Dedifferentiated amniotic fluid mesenchymal stem cell (primary cell): ENCODE measurements around the gene SART3.
A peak's percentile ranks its signal among the peaks of the same experiment; 100 is the strongest.
"Not testable (repeated sequence)": the region's sequence is repeated elsewhere in the genome, so short reads cannot be mapped to it uniquely, and the experiment has no call there.

Source experiments
- DNase-seq: peaks from one replicate; pipeline ENCODE4 v3.0.0-alpha.2; 2016; ENCODE audit errors: extremely low spot score

The SART3 gene

DNA sequence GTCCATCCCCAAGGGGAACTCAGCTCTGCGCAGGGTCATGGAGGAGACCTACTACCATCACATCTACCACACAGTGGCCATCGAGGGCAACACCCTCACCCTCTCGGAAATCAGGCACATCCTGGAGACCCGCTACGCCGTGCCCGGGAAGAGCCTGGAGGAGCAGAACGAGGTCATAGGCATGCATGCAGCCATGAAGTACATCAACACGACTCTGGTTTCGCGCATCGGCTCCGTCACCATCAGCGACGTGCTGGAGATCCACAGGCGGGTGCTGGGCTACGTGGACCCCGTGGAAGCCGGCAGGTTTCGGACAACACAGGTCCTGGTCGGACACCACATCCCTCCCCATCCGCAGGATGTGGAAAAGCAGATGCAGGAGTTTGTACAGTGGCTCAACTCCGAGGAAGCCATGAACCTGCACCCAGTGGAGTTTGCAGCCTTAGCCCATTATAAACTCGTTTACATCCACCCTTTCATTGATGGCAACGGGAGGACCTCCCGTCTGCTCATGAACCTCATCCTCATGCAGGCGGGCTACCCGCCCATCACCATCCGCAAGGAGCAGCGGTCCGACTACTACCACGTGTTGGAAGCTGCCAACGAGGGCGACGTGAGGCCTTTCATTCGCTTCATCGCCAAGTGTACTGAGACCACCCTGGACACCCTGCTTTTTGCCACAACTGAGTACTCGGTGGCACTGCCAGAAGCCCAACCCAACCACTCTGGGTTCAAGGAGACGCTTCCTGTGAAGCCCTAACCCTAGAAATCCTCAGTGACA lies 42.1 kb downstream of the SART3 start:
- no peak for DNase-seq

DNA sequence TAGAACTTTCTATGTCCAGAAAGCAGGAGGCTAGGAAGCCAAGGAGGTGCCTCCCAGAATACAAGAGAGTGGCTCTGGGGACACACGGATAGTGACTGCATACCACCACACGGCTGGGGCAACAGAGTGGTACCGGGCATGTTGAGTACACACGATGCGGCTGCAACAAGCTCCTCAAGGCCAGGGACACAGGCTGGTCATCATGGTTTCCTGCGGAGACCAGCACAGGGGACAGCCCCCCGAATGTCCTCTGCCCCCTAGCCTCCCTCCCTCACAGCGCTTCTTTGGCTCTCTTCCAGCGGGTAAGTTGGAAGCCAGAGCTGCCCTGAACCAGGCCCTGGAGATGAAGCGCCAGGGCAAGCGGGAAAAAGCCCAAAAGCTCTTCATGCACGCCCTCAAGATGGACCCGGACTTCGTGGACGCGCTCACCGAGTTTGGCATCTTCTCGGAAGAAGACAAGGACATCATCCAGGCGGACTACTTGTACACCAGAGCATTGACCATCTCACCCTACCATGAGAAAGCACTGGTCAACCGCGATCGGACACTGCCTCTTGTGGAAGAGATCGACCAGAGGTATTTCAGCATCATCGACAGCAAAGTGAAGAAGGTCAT lies 42.8 kb downstream of the SART3 start:
- no peak for DNase-seq

DNA sequence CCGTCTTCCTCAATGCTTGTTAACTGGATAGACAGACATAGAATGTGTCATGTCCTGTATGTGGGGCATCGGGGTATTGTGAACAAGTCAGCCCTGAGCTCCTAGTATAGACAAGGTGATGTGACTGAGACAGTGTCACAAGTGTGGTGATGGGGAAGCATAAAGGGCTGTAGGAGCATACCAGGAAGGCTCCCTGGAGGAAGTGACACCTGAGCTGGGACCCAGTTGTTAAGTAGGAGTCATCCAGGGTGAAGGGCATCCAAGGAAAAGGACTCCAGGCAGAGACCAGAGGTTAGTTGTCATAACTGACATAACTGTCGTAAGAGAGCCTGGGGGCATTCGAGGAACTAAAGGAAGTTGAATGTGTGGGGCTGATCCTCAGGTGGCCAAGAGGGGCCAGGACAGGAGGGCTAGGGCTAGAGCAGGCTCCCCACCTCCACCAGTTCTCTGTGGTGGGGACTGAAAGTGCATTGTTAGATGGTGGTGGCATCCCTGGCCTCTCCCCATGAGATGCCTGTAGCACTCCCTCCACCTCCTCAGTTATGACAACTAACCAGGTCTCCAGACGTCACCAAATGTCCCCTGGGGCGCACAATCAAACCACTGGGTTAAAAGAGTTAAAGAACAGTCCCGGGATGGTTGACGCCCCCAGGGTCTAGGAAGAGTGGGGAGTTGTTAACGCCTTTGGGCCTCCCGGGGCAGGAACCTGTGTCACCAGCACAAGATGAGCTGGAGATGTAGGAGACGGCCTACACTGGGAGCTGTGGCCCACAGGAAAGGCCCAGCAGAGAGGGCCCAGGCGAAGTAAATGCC lies 43.5 kb downstream of the SART3 start:
- DNase-seq: no peak

DNA sequence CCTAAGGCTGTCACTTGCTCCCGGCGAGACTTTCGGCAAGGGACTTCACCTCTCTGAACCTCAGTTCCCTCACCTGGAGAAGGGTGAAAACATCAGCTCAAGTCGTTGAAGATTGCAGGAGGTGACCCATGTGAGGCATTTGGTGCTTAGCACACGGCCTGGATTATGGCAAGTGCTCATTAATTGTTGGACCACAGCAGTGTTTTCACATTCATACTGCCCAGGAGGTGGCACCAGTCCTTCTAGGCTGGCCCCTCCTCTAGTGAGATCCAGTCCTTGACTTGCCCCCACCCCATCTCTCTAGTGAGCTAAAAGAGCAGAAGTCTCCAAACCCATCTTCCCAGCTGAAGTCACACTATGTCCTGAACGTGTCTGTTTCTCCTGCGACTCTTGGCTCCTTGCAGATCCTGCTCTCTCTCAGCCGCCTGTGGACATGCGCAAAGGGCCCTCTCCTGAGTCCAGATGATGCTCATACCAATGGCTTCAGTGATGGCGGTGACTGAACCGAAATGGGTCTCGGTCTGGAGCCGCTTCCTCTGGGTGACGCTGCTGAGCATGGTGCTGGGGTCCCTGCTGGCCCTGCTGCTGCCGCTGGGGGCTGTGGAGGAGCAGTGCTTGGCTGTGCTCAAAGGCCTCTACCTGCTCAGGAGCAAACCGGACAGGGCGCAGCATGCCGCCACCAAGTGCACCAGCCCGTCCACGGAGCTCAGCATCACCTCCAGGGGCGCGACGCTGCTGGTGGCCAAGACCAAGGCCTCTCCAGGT lies 44.3 kb downstream of the SART3 start:
- DNase-seq: no peak

DNA sequence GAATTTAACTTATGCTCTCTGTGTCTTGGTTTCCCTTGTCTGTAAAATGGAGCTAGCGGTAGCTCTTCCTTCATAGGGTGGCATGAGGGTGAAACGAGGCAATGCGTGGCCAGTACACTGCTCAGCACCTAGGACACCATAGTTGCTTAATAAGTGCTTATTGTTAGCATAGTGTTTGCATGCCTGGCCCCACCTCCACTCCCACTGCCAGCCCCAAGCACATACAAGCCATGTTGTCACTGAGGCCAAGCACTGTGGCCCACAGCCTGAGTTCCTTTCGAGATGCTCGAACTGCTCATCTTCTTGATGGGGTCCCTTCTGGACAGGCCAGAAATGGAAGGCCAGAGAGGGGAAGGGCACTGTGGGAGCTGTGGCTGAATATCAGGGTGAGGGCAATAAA lies 45.1 kb downstream of the SART3 start:
- no peak for DNase-seq

DNA sequence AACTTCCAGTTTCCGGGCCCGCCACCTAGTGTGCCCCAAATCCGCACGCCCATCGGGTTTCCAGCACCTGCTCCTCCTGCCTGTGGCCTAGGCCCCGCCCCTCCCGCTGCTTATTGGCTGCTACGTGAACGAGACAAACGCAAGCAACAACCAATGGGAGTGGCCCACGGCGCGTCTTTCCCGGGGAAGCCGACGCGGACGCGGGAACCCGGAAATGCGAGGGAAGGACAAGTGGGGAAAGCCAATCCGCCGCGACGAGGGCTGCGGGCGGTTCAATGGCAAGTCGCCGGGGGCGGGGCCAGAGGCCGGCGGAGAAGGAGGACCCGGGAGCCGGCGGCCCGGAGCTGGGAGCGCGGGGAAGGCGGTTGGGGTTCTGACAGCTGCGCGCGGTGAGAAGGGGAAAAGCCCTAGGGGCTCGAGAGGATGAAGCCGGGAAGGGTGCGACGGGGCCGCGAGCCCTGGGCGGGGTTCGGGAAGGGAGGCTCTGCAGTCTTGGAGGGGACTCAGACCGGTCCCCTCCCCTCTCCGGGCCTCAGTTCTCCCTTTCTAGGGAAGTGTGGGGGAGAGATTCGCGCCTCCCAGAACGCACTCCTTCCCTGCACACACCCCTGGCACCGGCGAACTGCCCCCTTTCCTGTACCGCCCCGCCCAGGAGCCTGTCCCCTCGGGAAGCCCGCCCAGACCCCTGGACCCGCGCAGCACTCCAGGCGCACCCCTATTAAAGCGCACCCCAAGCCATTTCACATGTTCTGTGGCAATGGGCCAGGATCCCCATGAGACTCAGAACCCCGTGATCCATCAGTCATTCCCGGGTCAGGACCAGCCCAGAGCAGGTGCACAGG lies 45.8 kb downstream of the SART3 start, which contains the start of gene FICD:
FICD (plus strand) TSS at position 305 of the 842 bp plus-strand sequence. CDS start 1,696 bp downstream, outside the sequence.
- peak; percentile 98 for DNase-seq

DNA sequence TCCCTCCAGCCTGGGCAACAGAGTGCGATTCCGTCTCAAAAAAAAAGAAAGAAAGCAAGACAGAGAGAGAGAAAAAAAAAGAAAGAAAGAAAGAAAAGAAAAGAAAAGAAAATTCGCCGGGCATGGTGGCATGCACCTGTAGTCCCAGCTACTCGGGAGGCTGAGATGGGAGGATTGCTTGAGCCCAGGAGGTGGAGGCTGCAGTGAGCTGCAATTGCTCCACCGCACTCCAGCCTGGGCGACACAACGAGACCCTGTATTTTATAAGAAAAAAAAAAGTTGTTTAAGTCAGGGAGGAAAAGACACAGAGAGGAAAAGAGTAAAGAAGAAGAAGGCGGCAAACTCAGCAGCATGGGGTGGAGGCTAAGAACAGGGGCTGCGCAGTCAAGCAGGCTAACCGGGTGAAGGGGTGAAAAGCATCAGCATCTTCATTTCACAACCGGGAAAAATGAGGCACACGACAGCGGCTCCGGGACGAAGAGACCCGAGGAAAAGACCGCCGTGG lies 46.5 kb downstream of the SART3 start:
- DNase-seq: no peak

DNA sequence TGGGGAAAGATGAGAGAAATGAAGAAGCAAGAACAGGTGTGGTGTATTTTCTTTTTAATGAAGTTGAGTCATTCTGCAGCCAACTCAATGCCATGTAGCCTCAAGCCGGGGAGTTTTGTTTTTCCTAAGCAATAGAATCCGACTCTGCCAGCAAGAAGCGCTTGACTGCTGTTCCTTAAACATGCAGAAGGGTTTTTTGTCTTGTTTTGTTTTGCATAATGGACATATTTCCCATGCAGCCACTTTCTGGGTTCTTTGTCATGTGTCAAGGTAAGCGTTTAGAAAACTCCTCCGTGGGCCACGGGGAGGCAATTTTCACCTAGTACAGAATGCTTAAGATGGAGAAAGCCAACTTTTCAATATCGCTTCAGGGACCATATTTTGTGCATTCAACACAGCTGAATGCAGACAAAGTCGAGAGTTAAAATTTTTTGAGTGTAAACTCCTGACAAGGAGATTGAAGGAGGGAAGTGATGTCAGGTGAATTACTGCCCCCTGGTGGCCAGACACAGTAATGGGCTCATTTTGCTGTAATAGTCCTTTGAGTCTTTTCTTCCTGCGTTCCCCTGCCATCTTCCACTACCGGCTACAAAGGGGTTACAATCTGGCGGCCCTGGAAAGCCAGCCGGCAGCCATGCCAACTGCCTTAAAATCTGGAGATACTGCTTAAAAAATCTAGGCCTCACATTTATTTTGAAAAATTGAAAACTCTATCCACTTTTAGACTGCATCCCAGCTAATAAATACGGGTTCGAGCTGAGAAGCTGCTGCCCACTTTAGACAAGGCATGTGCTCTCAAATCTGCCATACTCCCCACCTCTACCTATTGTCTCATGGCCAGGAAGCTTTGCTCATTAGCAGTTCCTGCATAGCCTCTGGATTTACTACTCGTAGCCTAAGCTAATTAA lies 49.1 kb downstream of the SART3 start:
- DNase-seq: peak; percentile 74

DNA sequence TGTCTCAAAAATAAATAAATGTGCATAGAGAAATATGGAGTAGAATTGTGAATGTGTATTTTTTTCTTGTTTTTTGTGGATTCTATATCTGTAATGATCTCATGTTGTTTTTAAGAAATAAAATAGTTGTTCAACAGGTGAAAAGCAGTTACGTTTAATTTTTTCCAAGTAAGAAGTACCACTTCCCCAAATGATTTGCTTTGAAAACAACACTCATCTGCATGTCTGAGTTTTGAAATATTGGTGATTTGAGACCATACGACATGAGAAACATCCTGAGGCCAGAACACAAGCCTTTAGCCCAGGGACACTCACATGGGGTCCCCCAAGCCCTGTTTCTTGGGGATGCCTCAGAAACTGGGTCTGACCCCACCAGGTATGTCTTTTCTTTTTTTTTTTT lies 50.1 kb downstream of the SART3 start:
- no peak for DNase-seq

DNA sequence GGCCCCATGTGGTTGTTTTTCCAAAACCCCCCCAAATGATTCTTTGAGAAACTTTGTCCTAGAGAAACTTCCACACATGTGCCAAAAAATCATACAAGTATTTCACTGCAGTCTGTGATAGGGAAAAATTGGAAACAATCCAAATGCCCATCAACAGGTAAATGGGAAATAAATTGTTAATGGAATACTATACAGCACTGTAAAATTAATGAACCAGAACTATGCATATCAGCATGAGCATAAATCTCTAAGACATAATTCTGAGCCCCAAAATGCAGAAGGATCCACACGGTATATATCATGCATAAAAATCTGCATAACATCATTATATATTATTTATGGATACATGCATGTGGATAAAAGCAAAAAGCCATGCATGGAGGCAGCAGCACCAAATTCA lies 51.2 kb downstream of the SART3 start:
- no peak for DNase-seq

DNA sequence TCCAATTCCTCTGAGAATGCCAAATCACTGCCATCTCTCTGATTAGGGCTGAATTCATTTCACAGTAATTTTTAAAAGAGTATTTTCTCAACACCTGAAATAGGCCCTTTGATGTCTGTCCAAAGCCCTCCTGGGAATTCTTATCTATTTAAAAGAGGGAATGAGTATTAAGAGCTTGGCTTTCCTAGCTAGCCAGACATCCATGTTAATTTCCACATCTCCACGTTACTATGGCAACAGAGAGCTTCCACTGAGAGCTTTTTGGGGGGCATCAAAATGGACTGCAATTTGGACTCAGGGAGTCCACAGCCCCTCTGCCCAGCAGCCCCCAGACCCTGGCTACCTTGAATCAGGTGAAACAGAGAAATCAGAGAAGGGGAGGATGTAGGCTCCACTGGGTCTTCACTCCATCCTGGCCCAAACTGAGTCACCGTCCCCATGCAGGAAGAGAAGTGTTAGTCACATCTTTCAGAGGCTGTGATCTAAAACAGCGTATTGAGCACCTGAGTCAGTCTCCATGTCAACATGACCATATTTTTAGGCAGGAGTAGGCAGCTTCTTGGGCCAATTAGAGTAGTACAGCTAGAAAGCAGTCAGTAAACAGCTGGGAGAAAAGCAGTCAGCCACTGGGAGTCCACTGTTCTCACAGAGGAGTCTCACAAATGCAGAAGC lies 52.9 kb downstream of the SART3 start:
- DNase-seq: no peak

DNA sequence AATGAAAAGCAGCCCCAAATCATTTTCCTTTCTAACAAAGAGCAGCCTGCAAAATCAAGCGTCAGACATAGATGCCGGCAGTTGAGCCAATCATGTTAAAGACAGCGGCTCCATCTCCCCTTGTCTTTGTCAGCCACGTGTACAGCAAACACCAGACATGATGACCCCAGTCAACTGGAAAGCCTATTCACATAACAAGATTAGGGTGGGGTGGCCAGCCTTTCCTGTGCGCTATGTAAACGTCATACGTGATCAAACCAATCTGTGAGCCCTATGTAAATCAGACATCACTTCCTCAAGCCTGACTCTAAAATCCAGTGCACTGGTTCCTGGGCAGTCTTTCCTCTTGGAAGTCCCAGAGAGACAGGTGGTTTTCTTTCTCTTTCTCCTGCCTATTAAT lies 55.8 kb downstream of the SART3 start:
- no peak for DNase-seq

DNA sequence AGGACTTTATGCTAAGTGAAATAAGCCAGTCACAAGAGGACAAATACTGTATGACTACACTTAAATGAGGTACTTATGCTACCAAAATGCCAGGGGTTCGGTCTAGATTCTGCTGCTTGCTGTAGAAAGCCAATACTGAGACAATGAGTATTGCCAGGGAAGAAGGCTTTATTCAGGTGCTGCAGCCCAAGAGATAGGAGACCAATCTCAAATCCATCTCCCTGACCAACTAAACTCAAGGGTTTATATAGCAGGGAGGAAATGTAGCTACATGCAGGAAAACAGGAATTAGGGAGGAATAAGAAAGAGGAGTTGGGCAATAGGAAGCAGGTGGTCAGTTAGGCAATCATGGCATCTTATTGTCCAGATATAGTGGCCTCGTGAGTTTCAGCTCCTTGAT lies 58.1 kb downstream of the SART3 start:
- no peak for DNase-seq

DNA sequence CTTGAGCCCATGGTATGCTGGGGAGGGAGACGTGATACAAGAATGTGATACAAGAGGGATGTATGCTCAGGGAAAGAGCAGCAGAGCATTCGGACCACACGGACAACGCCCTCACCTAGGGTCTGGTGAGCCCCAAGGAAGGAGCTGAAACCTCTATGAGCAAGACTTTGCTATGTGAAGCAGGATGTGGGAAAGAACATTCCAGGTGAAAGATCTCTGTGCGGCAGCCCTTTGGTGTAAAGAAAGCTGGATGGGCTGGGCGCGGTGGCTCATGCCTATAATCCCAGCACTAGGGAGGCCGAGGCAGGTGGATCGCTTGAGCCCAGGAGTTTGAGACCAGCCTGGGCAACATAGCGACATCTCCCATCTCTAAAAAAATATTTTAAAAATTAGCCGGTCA lies 62.8 kb downstream of the SART3 start:
- no peak for DNase-seq

DNA sequence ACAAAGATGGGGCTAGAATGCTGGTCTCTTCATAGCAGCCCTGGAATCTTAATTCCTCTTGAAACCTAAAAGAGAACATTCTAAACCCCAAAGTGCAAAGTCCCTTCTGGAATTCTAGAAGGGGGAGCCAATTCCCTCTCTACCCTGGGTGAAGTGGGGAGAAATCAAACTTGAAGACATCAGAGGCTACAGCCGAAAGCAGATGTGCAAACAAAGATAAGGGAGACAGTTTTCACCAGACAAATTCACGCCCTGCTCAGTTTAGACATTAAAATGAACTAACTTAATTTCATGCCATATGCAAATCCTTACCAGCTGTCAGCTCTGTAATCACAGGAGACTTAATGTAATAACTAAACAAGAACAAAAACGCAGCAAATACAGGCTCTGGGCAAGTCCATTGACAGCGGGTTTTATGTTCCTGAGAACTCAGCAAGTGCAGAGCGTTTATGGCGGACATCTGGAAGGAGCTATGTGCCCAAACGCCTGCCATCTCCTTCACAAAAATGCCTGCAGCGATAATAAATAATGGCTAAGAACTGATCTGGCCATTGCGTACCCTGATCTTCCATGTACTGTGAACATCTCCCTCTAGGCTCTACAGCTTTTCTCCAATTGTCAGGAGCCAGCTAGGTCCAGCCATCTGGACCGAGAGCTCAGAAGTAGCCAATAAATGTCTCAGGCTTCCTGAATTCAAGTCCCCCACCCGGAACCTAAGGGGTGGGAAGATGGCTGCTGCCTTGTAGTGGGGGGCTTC lies 65.0 kb downstream of the SART3 start:
- DNase-seq: no peak

DNA sequence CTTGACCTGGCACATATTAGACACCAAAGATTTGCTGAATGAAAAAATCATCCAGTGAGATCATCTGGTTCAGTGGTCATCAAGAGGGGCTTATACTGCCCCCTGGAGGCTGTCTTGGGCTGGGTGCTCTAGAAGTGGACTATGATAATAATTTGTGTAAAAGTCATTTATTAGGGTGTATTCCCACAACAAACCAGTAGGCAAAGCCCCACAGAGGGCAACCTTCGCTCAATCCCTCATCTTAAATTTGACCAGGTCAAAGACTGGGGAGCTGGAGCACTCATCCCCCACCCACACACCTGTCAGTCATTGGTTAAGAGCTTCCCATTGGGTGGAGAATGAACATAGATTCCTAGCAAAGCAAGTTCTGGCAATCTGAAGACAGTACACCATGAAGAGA lies 65.9 kb downstream of the SART3 start:
- DNase-seq: no peak

DNA sequence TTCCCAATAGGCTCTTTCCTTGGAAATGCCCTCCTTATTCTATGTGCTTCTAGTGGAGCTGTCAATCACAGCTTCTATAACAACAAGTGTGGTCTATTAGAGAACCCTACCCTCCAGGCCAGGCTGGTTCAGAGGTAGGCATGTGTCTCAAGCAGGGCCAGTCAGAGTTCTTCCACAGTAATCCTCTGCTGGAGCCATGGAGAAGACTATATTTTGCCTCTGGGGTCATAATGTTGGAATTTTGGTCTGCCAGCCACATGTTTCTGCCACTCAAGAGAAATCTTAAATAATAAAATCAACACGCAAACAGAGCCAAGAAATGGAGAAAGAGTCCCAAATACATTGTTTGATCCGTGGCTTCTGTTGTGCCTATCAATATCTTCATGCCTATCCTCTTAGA lies 69.7 kb downstream of the SART3 start:
- no peak for DNase-seq

DNA sequence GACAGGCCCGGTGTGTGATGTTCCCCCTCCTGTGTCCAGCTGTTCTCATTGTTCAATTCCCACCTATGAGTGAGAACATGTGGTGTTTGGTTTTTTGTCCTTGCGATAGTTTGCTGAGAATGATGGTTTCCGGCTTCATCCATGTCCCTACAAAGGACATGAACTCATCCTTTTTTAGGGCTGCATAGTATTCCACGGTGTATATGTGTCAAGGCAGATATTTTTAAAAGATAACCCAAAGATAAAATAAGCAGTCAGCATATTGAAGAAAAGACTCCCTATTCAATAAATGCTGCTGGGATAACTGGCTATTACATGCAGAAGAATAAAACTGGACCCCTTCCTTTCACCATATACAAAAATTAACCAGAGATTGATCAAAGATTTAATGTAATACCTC lies 73.9 kb downstream of the SART3 start:
- DNase-seq: not testable (repeated sequence)
